ENCODE results near the gene GDPGP1.
A peak's percentile ranks its signal among the peaks of the same experiment; 100 is the strongest.
"Not testable (repeated sequence)": the region's sequence is repeated elsewhere in the genome, so short reads cannot be mapped to it uniquely, and the experiment has no call there.

The GDPGP1 gene

GRCh38 chr15:90234096-90234988 is at the start of gene GDPGP1:
Gene GDPGP1 (plus strand): TSS chr15:90234209. CDS start chr15:90240909, 6,700 bp downstream.
- peak in 1 of 2 experiments; percentile 83 for DNase-seq

GRCh38 chr15:90184786-90185704 is 49.0 kb upstream of the GDPGP1 start:
- DNase-seq = peak; percentile 68 to 77

- no peak for DNase-seq
These were observed 46.6 kb upstream of the GDPGP1 start for GRCh38 chr15:90187257-90187868.

- DNase-seq = not testable (repeated sequence)
These were observed 45.9 kb upstream of the GDPGP1 start for GRCh38 chr15:90188065-90188464.

- no peak for DNase-seq
These were observed 44.9 kb upstream of the GDPGP1 start for GRCh38 chr15:90188914-90189748.

- DNase-seq = no peak
These were observed 44.1 kb upstream of the GDPGP1 start for GRCh38 chr15:90189781-90190467.

- DNase-seq = no peak
These were observed 43.2 kb upstream of the GDPGP1 start for GRCh38 chr15:90190606-90191343.

- no peak for DNase-seq
These were observed 42.7 kb upstream of the GDPGP1 start for GRCh38 chr15:90191344-90191687.

- no peak for DNase-seq
These were observed 42.1 kb upstream of the GDPGP1 start for GRCh38 chr15:90191794-90192509.

GRCh38 chr15:90192961-90193786 is 40.8 kb upstream of the GDPGP1 start:
- no peak for DNase-seq

GRCh38 chr15:90194655-90195054 is 39.4 kb upstream of the GDPGP1 start:
- no peak for DNase-seq

- DNase-seq = no peak
These were observed 33.4 kb upstream of the GDPGP1 start for GRCh38 chr15:90200534-90201129.

GRCh38 chr15:90201130-90201943 is 32.7 kb upstream of the GDPGP1 start, which contains the start of gene SEMA4B:
Gene SEMA4B (plus strand): TSS chr15:90201330. CDS start chr15:90201579, 249 bp downstream.
- DNase-seq = peak; percentile 20 to 43

- DNase-seq = no peak
These were observed 32.0 kb upstream of the GDPGP1 start for GRCh38 chr15:90201944-90202375.

- no peak for DNase-seq
These were observed 31.1 kb upstream of the GDPGP1 start for GRCh38 chr15:90202929-90203328.

GRCh38 chr15:90203473-90203872 is 30.5 kb upstream of the GDPGP1 start:
- no peak for DNase-seq

GRCh38 chr15:90203922-90204321 is 30.1 kb upstream of the GDPGP1 start:
- DNase-seq = no peak

Measured in NCI-H1930 (cell line).